Measurements from ENCODE around the gene CKLF.
A peak's percentile ranks its signal among the peaks of the same experiment; 100 is the strongest.

Gene CKLF

DNA sequence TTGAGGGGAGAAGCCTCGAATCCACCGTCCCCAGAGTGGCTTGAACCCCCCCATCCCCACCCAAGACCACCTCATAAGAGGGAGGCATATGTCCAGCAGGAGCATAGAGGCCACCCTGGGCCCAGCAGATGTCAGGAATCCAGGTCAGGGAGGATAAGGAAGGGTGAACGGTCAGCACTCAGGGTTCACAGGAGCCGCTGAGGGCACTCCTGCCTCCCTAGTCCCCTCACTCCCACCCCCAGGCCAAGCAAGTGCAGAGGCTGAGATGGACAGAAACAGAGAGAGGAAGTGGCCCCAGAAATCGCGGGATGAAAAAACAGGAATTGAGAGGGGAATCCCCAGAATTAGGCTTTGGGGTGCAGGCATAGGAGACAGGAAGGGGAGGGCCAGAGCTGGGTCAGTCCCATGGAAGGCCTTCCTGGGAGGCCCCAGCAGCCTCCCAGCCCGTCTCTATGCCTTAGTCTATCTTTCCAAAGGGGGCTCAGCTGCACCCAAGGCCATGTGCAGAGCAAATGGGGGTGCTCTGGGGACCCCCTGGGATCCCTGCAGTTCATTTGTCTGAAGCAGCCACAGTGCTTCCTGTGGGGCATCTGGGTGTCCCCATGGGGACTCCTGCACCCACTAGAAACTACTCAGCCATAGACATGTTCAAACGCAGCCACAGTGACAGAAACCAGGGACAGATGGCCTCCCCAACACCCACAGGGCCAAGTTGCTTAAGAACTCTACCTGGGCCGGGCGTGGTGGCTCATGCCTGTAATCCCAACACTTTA is 53.8 kb downstream of the CKLF start:
- Histone ChIP-seq H3K36me3 (ENCODE audit: control insufficient read depth in 1 of 2, insufficient read depth in 2 of 2, low read depth in 1 of 2, low read length in 2 of 2) (peaks cover 29 to 40% of the 10 kb centered on the region in 2 experiments), H2AK5ac (ENCODE audit: low read length, severe bottlenecking) (peak overlapping the region; percentile 57), H4K8ac (ENCODE audit: low read length) (peak overlapping the region; percentile 65), H3K4ac (ENCODE audit: low read depth in 1 of 2, low read length in 2 of 2) (peak overlapping the region; percentile 67 to 86), H3K79me1 (replicated peaks; ENCODE audit: low read length, poor library complexity, severe bottlenecking) (peaks cover 8% of the 10 kb centered on the region), H2BK5ac (ENCODE audit: low read depth, low read length, poor library complexity, severe bottlenecking) (peak overlapping the region; percentile 86), H3K14ac (ENCODE audit: low read length in 2 of 2) (peak overlapping the region in 1 of 2 experiments; percentile 95), H3K9ac (ENCODE audit: low read length) (peak overlapping the region; percentile 81), H2BK120ac (ENCODE audit: low read depth, low read length) (peak overlapping the region; percentile 95), H4K91ac (ENCODE audit: low read length) (peak overlapping the region; percentile 84), H3K9me3 (ENCODE audit: control insufficient read depth, low read length) (no peaks in the 10 kb centered on the region), H3K18ac (ENCODE audit: low read depth in 1 of 2, low read length in 2 of 2) (peak overlapping the region; percentile 84 to 86), H3K27ac (ENCODE audit: low read length, poor library complexity, severe bottlenecking) (peak overlapping the region; percentile 89), H3K23ac (ENCODE audit: low read length in 2 of 2) (peak overlapping the region in 1 of 2 experiments; percentile 85), H2BK12ac (ENCODE audit: low read length in 2 of 2) (peak overlapping the region in 1 of 2 experiments; percentile 37), H2AFZ (ENCODE audit: low read depth, low read length) (no peak overlapping the region), H3K4me1 (ENCODE audit: control insufficient read depth, insufficient read depth, low read depth, low read length) (peaks cover 52% of the 10 kb centered on the region), H3K27me3 (ENCODE audit: control insufficient read depth in 1 of 2, insufficient read depth in 1 of 2, low read length in 2 of 2) (no peaks in the 10 kb centered on the region), H2BK15ac (ENCODE audit: low read depth, poor library complexity, severe bottlenecking) (peak overlapping the region; percentile 12), H3K4me2 (ENCODE audit: low read length, poor library complexity, severe bottlenecking) (peak overlapping the region; percentile 80), H3K4me3 (ENCODE audit: insufficient read depth in 1 of 2, low read depth in 1 of 2, low read length in 2 of 2) (peak overlapping the region; percentile 78 to 81)
- DNase-seq: peak; percentile 15
- WGBS: 69% methylated on average over 8 of the region's 10 CpGs

DNA sequence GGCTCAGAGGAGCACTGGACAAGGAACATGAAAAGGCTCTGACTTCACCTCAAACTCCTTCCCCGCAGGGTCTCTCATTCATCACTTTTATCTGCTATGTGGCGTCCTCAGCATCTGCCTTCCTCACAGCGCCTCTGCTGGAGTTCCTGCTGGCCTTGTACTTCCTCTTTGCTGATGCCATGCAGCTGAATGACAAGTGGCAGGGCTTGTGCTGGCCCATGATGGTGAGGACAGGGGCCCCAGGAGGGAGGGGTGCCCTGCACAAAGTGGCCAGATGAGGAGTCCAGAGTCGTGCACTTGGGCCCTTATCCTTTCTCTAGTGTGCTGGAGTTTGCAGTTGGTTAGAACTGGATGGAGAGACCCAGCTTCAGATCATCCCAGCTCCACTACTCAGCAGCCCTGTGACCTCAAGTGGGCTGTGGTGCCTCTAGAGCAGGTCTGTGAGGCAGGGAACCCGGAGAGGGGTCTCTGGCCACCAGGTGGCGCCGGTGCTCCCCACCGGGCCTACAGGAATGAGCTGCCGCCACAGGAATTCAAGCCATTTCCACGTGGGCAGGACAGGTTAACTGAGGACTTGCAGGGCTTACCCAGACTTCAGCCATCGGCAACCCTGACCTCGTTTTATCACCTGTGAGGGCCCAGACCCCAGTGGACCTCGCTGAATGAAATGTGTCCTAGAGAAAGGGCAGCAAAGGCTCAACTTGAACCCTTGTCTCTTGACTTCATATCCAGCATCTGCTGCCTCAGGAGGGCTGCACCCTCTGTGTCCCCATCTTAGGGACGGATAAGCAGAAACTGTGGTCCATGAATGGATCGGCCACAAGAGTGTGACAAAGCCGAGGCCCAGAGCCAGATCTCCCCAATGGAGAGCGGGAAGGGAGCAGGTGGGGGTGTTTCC is 56.1 kb downstream of the CKLF start:
- Histone ChIP-seq H2BK5ac (ENCODE audit: low read depth, low read length, poor library complexity, severe bottlenecking) (no peak overlapping the region), H3K4me2 (ENCODE audit: low read length, poor library complexity, severe bottlenecking) (no peak overlapping the region), H3K9me3 (ENCODE audit: control insufficient read depth, low read length) (no peaks in the 10 kb centered on the region), H2BK15ac (ENCODE audit: low read depth, poor library complexity, severe bottlenecking) (no peak overlapping the region), H3K18ac (ENCODE audit: low read depth in 1 of 2, low read length in 2 of 2) (peak overlapping the region; percentile 29 to 38), H3K27ac (ENCODE audit: low read length, poor library complexity, severe bottlenecking) (peak overlapping the region; percentile 75), H3K23ac (ENCODE audit: low read length in 2 of 2) (peak overlapping the region in 1 of 2 experiments; percentile 46), H3K36me3 (ENCODE audit: control insufficient read depth in 1 of 2, insufficient read depth in 2 of 2, low read depth in 1 of 2, low read length in 2 of 2) (peaks cover 53 to 61% of the 10 kb centered on the region in 2 experiments), H3K14ac (ENCODE audit: low read length in 2 of 2) (peak overlapping the region in 1 of 2 experiments; percentile 80), H3K9ac (ENCODE audit: low read length) (peak overlapping the region; percentile 29), H4K91ac (ENCODE audit: low read length) (peak overlapping the region; percentile 30), H2AFZ (ENCODE audit: low read depth, low read length) (no peak overlapping the region), H2AK5ac (ENCODE audit: low read length, severe bottlenecking) (peak overlapping the region; percentile 70), H3K4ac (ENCODE audit: low read depth in 1 of 2, low read length in 2 of 2) (peak overlapping the region; percentile 15 to 77), H3K4me1 (ENCODE audit: control insufficient read depth, insufficient read depth, low read depth, low read length) (peaks cover 52% of the 10 kb centered on the region), H3K27me3 (ENCODE audit: control insufficient read depth in 1 of 2, insufficient read depth in 1 of 2, low read length in 2 of 2) (no peaks in the 10 kb centered on the region), H3K4me3 (ENCODE audit: insufficient read depth in 1 of 2, low read depth in 1 of 2, low read length in 2 of 2) (no peak overlapping the region), H4K8ac (ENCODE audit: low read length) (peak overlapping the region; percentile 49), H2BK120ac (ENCODE audit: low read depth, low read length) (no peak overlapping the region), H2BK12ac (ENCODE audit: low read length in 2 of 2) (peak overlapping the region; percentile 30 to 70), H3K79me1 (replicated peaks; ENCODE audit: low read length, poor library complexity, severe bottlenecking) (peaks cover 12% of the 10 kb centered on the region)
- 35% methylated on average over 17 of the region's 17 CpGs for WGBS
- DNase-seq: peak; percentile 86

DNA sequence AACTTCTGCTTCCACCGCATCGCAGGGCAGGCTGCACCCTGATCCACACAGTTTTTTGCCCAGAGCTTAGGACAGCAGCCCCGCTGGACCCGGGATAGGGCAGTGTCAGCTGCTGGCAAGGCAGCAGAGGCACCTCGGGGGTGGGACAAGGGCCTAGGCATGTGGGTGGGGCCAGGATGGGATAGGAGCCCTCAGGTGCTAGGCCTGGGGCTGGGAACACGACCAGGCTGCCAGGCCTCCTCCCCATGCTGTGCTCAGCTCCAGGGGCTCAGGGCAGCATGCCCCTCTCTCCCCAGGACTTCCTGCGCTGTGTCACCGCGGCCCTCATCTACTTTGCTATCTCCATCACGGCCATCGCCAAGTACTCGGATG is 56.7 kb downstream of the CKLF start:
- no peaks in the 10 kb centered on the region for H3K9me3 ChIP-seq (ENCODE audit: control insufficient read depth, low read length)
- no peak for DNase-seq
- no peak overlapping the region for H2AFZ ChIP-seq (ENCODE audit: low read depth, low read length)
- peaks cover 58 to 65% of the 10 kb centered on the region in 2 experiments for H3K36me3 ChIP-seq (ENCODE audit: control insufficient read depth in 1 of 2, insufficient read depth in 2 of 2, low read depth in 1 of 2, low read length in 2 of 2)
- peak overlapping the region; percentile 15 to 77 for H3K4ac ChIP-seq (ENCODE audit: low read depth in 1 of 2, low read length in 2 of 2)
- peaks cover 12% of the 10 kb centered on the region for H3K79me1 ChIP-seq (replicated peaks; ENCODE audit: low read length, poor library complexity, severe bottlenecking)
- H3K4me2 ChIP-seq (ENCODE audit: low read length, poor library complexity, severe bottlenecking): no peak overlapping the region
- no peak overlapping the region for H2BK5ac ChIP-seq (ENCODE audit: low read depth, low read length, poor library complexity, severe bottlenecking)
- H3K23ac ChIP-seq (ENCODE audit: low read length in 2 of 2): peak overlapping the region in 1 of 2 experiments; percentile 46
- H3K14ac ChIP-seq (ENCODE audit: low read length in 2 of 2): peak overlapping the region in 1 of 2 experiments; percentile 80
- peak overlapping the region; percentile 29 to 38 for H3K18ac ChIP-seq (ENCODE audit: low read depth in 1 of 2, low read length in 2 of 2)
- WGBS: 88% methylated on average over 12 of the region's 12 CpGs
- no peak overlapping the region for H4K91ac ChIP-seq (ENCODE audit: low read length)
- peak overlapping the region; percentile 30 to 70 for H2BK12ac ChIP-seq (ENCODE audit: low read length in 2 of 2)
- no peak overlapping the region for H3K4me3 ChIP-seq (ENCODE audit: insufficient read depth in 1 of 2, low read depth in 1 of 2, low read length in 2 of 2)
- H3K27ac ChIP-seq (ENCODE audit: low read length, poor library complexity, severe bottlenecking): peak overlapping the region; percentile 75
- H4K8ac ChIP-seq (ENCODE audit: low read length): peak overlapping the region; percentile 57
- H2BK120ac ChIP-seq (ENCODE audit: low read depth, low read length): no peak overlapping the region
- H2AK5ac ChIP-seq (ENCODE audit: low read length, severe bottlenecking): peak overlapping the region; percentile 70
- peaks cover 49% of the 10 kb centered on the region for H3K4me1 ChIP-seq (ENCODE audit: control insufficient read depth, insufficient read depth, low read depth, low read length)
- H3K9ac ChIP-seq (ENCODE audit: low read length): peak overlapping the region; percentile 29
- no peaks in the 10 kb centered on the region for H3K27me3 ChIP-seq (ENCODE audit: control insufficient read depth in 1 of 2, insufficient read depth in 1 of 2, low read length in 2 of 2)
- H2BK15ac ChIP-seq (ENCODE audit: low read depth, poor library complexity, severe bottlenecking): peak overlapping the region; percentile 44
